Left cardiac atrium (tissue), 4 donors: ENCODE measurements around the gene KIAA1614. TPM values are rescaled to one million over a fixed set of nuclear protein-coding genes. Genes with fewer than 3 reads are reported as not detected.

Source experiments
- ATAC-seq, 2 donors: fragments of 200-7000 bp; cut with Tn5 transposase; one replicate each; pipeline ENCODE4 v1.9.1; 2020; ENCODE audit warnings: mild to moderate bottlenecking in 2 of 2, moderate library complexity in 2 of 2
- DNase-seq: peaks from one replicate; pipeline ENCODE4 v3.0.0-alpha.2; 2020
- intact Hi-C, 2 donors: fragments of 100-400 bp; cut with DNase I; formaldehyde crosslinking; loops; one replicate each; pipeline versions ENCODE4 v1.14.1 to v1.15.1; 2022 to 2023
- long read RNA-seq: library from polyadenylated mRNA; unstranded; transcript quantifications from one replicate; pipeline ENCODE4 v2.0.0, GENCODE V29; 2021
- total RNA-seq, 2 donors: library from RNA; stranded (reverse); fragmentation: NEBNext Ultra II Directional; extraction: Animal tissue kit (Norgen Biotek cat#: 25700); gene quantifications; one replicate each; pipeline ENCODE4 v1.2.1, GENCODE V29; 2021
- donor health status: DM: no; HTN: yes; CAD: no.
- donor health status: DM: no; HTN: yes; CAD: no; lungs with severe emphysema.
- donor health status: DM: yes; HTN: yes; CAD: no.
- donor health status: Dilated cardiomyopathy.

The KIAA1614 gene, protein sequence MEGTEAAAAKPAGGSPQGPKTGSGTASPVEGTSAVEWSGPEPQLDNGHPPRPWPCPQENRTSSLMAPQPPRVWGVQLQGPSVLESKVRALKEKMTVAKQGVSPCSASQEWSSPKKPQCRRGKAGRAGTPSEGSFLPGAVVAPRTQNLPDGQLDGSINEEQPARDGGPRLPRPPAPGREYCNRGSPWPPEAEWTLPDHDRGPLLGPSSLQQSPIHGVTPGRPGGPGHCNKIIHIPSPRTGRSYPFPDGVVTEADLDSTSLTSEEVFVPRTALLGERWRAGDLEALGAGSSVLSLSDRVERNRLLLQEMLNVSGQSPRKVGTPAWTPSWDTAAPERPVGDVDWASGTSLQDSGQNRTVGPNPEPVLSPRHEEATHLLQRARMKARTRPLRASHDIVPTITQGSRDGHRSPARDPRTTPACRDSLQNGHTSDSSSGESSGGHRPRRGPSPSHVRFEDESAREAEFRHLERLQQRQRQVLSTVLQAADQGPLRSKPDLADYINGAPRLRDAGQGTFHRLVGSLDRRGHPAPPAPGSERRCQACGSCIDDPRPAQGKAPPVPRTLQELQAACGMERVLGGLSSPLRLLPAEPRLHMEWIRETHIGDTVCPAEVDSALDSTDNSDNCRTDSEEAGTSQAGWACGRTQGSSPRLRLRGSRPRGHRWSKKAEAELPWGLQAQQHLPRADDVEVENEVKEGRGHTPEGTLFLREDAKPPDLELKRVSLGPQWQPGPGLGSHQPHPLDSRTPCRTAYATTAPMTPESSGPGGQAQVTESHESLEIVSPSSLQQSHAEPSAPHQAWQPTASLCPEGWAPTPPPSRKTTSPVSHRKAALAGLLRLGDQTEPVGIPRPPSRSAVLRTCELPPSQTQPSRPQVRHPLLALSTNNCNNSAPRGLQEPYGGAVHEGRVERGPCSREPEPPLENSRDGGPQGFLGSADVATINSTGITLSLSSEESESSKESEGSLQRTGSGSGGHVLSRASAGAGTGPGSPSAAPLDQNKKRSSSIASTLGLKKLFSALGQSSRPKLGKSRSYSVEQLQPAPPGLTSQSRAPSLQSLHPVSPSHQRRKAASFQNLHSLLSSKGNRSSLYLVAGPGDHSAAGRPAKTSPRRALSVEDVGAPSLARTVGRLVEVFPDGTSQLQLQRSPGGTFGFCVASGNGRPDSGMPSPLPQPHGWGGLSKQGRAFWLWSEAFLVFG
- total RNA-seq, result 1 to 10 TPM; 8.2 to 9.3 TPM
- long read RNA-seq, partial matches to known transcripts, result 8 of 12 reads
- long read RNA-seq, other reads (novel, unspliced or antisense), result 3 of 12 reads

DNA sequence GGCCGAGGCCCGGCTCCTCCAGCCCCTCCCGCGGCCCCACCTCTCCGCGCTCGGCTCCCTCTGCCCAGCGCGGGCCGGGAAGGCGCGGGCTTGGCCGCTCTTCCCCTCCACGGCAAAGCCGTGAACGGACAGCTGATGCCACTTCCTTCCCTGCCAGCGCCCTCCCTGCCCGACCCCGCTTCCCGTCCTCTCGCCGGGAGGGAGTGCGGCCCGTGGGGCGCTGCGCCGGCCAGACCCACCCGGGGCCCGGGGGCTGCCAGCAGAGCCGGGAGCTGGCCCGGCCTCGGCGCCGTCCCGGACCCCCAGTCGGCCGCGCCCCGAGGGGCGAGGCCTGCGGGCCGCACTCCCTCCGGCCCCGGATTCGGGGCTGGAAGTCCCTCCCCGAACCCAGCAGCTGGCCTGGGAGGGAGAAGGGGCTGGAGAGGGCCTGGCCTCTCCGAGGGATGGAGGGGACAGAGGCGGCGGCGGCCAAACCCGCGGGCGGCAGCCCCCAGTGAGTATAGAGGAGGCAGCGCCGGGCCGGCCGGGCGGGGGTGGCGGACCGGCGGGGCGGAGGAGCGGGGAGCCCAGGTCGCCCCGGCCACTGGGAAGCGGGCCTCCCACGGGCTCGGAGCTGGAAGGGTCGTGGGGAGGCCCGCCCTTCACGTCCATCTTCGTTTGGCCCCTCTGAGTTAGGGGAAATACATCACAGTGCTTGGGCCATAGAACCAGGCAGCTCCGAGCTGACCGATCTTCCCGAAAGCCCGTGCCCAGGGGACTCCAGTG is at the start of gene KIAA1614:
Gene KIAA1614 (plus strand): TSS at position 97 of the 765 bp plus-strand sequence. CDS start 347 bp downstream, at position 444.
- peak; percentile 59 for DNase-seq
- intact Hi-C loops, result no loop called here
- ATAC-seq, result peak; percentile 88 to 90

DNA sequence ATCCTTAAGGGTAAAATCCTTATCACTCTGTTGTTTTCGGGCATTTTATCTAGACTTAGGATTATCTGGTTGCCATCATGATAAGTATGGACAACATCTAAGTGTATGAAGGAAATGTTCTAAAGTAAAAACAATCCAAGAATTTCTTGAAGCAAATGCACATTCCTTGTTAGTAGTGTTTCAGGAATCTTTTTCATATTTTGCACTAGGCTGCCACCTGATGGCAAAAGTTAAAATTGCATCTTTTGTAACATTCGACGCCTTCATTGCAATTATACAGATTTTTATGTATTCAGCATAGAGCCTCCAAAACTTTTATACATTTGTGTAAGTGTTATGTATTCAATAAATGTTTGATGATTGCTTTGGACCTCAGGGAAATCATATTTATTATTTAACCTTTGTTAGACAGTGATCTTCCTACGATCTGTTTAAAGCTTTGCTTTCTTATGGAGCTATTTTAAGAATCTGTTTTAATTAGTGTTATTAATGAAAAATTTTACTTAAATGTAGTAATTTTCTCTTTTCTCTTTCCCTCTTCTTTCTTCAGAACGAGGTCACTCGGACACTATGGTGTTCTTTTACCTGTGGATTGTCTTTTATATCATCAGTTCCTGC is 49.4 kb upstream of the KIAA1614 start:
- intact Hi-C loops, result loop anchor here (5.0 kb wide), 3 partner anchors 231 to 346 kb away; partner anchors contain the start of gene XPR1 (in 1 of the 2)
- ATAC-seq (no peak), DNase-seq (no peak)

DNA sequence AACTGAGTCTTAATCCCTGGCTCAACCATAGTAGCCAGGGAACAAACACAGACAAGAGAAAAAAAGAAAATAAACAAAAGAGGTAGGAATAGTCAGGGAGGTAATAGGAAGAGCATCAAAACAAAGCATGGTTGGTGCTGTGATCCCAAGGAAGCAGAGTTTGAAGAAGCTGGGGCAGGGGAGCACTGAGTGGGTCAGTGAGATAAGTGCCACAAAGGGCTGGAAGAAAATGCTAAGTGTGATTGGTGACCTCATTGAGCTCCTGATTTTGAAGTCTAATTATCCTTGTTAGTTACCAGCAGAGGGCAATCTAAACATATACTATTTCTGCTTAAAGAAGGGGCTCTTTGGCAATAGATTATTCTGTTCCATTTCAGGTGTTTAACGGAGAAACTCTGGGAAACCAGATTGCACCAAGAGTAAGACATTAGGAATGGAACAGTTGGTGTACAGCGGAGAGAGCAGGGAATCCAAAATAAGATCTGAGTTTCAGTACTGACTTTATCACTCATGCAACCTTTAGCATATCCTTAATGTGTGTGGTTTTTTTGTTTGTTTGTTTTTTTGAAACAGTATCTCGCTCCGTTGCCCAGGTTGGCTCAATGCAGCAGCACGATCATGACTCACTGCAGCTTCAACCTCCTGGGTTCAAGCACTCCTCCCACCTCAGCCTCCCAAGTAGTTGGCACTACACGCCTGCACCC is 30.7 kb upstream of the KIAA1614 start:
- DNase-seq (no peak), ATAC-seq (peak; percentile 72 to 82)
- intact Hi-C loops, result loop anchor here (2.0 to 5.0 kb wide), 3 partner anchors 260 to 285 kb away; no protein-coding TSS in a partner anchor

DNA sequence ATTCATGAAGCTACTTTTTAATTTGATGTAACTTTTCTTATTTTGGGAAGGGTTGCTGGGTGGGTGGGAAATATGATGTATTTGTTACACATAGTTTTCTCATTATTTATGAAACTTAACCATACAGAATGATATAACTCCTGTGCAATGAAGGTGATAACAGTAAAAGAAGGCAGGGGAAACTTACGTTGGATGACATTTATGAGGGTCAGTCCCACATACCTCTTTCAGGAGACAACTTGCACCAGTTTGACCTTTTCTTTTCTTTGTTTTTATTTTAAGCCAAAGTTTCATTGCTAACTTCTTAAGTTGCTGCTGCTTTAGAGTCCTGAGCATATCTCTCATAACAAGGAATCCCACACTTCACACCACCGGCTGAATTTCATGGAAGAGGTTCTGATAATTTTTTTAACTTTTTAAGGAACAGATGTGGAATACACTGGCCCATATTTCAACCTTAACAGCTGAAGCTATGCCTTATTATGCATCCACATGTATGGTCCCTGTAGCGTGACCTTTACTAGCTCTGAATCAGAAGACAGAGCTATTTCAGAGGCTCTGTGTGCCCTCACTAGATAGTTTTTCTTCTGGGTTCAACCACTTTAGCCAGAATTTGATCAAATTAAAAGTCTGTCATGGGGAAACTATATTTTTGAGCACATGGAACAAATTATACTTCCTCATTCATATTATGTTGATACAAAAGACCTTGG is 28.0 kb upstream of the KIAA1614 start:
- ATAC-seq, result no peak
- intact Hi-C loops, result loop anchor here (5.0 kb wide), 2 partner anchors 258 to 283 kb away; no protein-coding TSS in a partner anchor
- no peak for DNase-seq

DNA sequence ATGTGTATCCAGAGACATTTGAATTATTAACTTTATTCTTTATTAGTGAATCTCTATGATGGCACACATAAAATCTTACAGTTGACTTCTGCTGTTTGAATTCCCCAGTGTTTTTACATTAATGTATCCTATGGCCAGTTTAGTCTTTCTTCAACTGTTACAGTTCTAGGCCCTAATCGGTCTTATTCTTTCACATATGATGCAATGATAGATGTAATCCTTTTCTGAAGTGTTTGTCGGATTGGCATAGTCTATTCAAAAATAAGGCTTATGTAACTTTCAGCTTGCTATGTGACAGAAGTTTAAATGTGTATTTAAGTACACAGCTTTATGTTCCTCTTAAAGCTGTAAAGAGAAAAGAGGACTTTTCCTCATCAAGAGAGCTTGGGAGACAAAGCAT is 26.4 kb upstream of the KIAA1614 start:
- no peak for ATAC-seq
- no peak for DNase-seq
- intact Hi-C loops, result no loop called here

DNA sequence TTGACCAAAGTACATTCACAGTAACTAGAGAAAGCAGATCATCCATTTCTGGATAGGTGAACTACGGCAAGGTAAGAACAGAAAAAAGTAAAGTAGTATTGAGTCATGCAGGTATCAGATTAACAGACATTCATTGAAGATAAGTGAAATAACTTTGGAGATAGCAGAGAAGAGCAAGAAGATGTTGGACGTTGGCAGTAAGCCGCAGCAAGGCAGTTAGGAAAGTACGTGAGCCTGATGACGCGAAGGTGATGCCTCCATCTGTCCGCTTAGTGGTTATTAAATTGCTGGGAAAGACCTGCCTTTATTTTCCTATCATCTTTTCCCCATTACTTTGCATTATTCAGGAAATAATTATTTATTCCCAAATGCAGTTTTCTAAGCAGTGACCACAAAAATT is 24.9 kb upstream of the KIAA1614 start:
- intact Hi-C loops, result no loop called here
- DNase-seq (no peak), ATAC-seq (no peak)

DNA sequence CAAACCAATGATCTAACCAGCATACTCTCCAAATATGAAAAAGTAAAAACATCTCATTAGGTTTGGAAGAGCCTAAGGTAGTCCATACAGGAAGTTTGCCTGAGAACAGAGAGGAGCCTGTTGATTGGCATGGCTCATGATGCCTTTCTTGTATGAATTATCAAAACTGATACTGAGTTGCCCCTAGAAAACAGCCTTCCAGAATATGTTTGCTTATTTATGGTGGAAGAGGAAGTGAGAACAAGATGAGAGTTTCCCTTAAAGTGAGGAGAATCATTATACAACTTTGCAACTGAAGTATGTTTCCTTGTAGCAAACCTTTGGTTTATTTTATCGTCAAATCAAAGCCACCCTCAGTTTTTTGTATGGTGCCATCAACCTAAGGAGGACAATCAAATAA is 23.8 kb upstream of the KIAA1614 start:
- ATAC-seq, result no peak
- intact Hi-C loops, result no loop called here
- DNase-seq, result no peak

DNA sequence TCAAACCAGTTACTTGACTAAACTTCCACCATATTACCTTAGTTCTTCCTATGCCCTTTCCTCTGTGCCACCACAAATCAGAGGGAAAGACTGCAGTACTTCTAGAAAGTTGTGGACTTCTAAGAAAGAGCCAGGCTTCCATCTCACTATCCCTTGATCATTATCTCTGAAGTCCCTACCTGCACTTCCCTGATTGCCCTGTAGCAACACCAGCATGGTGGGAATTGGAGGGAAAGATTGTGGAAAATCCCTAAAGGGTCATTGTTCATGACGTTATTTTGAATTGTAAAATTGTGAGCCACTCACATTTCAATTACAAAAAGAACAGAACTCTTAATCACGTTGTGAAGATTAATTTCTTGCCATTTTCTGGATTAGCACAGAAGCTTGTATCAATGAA is 23.4 kb upstream of the KIAA1614 start:
- ATAC-seq (no peak), DNase-seq (no peak)
- intact Hi-C loops, result no loop called here

DNA sequence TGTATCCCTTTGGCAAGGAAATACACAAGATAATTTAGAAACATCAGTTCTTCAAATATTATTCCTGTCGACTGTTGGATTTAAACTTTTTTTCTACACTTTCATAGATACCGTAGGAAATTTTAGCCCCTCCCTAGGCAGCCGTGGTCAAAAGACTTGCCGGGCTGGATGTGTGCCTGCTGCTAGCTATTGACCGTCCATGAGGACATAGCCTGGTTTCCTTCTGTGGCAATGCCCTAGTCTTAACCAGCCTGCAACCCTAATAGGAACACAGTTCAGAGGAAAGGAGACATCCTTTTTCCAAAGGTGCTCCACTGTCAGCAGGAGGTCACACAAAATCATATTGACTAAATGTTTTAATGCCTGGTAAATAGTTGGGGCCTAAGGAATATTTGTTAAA is 20.4 kb upstream of the KIAA1614 start:
- intact Hi-C loops, result no loop called here
- ATAC-seq, result peak in 1 of 2 donors; percentile 63
- no peak for DNase-seq

DNA sequence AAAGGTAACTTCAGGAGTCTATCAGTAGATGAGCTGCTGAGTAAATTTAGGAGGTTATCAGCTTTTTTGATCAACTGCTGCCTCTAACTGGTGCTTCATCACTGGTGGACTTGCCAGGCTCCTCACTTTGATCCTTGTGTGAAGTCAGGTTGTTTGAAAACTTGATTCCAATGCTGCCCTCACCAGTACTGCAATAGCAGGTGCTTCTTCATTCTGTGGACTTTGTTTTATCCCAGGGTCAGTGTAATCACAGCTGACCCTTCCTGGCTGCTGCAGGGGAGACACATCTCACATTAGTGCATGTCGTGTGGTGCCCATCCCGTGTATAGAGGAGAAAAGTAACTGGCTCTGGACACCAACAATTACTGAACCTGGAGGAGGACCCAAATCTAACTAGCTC is 20.0 kb upstream of the KIAA1614 start:
- no peak for ATAC-seq
- no peak for DNase-seq
- intact Hi-C loops, result no loop called here

DNA sequence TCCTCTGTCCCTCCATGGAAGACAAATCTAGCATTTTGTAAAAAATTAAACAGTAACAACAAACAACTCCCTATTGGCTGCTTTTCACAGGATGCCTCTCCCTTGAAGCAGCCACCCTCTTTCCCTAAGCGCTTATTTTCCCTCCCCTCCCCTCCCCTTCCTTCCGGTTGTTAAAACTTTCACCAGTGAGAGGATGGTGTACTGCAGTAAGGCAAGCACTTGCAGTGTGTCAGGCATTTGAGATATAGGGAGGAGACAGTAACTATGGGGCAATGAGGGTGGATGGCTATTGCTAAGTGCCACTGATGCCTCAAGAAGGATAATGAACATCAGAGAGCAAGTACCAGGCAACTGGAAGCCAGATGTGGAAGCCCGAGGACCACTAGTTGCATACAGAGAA is 19.1 kb upstream of the KIAA1614 start:
- no peak for DNase-seq
- intact Hi-C loops, result no loop called here
- no peak for ATAC-seq

DNA sequence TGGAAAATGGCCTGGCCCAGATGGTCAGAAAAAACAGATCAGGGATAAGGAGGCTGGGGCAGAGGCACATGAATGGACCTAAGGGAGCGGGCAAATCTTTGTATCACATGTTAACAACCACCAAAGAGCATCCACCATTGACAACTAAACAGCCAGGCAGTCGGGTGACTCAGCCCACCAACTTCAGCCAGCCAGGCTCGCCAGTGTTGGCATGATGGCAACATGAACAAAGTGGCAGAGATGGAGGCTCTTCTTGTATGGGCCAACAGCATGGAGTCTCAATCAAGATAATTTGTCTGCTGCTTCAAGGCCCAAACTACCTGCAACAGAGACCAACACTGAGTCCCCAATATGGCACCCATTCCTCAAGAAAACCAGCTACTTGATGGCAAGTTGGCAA is 16.5 kb upstream of the KIAA1614 start:
- ATAC-seq (no peak), DNase-seq (no peak)
- intact Hi-C loops, result no loop called here

DNA sequence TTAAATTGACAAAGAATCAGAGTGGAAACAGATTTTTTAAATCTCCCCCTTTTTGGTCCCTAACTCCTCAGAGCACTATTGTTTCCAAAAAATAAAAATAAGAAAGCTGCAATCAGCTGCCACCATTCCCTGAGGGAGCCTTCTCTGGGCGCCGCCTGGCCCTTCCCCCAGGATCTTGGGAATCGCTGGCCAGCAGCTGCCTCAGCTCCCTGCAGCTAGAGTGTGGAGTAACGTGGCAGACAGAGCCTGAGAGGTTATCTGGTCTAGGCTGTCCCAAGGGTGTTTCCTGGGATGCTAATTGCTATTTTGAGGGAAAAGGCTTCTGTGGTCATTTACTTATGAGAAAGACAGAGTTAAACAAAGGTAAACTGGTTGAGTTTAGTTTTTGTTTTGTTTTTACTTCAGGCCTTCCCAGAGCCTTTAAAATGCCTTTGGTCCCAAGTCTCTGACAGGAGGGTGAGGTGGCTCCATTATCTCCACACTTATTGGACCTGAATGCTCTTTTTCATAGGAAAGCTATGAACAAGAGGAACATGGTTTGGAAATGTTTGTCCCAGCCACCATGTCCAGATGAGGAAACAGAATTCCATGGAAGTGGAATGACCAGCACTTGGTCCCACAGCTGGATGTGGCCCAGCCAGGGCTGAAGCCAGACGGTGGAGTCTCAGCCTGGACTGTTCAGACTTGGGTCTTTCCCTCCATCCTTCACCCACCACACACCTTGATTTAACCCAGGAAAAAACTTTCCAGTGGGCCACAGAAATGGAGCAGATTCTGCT is 14.1 kb upstream of the KIAA1614 start:
- no peak for DNase-seq
- intact Hi-C loops, result no loop called here
- ATAC-seq, result peak; percentile 75 to 82

DNA sequence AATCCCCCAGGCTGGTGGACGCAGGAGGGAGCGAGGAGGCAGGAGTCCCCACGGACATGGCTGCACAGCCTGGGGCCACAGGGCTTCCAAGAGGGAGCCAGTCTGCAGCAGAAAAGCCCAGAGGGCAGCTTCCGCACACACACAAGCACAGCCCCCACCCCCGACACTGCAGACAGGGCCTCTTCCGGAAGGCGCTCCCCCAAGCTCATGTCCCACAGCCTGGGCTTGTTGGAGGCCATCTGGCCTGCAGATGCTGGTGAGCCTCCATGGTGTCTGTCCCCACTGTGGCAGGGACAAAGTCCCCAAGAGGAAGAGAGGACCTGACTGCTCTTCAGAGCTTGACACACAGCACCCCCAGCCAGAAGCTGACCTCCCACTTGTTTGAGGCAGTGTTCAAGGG is 13.4 kb upstream of the KIAA1614 start:
- no peak for DNase-seq
- intact Hi-C loops, result no loop called here
- ATAC-seq, result peak in 1 of 2 donors; percentile 7

DNA sequence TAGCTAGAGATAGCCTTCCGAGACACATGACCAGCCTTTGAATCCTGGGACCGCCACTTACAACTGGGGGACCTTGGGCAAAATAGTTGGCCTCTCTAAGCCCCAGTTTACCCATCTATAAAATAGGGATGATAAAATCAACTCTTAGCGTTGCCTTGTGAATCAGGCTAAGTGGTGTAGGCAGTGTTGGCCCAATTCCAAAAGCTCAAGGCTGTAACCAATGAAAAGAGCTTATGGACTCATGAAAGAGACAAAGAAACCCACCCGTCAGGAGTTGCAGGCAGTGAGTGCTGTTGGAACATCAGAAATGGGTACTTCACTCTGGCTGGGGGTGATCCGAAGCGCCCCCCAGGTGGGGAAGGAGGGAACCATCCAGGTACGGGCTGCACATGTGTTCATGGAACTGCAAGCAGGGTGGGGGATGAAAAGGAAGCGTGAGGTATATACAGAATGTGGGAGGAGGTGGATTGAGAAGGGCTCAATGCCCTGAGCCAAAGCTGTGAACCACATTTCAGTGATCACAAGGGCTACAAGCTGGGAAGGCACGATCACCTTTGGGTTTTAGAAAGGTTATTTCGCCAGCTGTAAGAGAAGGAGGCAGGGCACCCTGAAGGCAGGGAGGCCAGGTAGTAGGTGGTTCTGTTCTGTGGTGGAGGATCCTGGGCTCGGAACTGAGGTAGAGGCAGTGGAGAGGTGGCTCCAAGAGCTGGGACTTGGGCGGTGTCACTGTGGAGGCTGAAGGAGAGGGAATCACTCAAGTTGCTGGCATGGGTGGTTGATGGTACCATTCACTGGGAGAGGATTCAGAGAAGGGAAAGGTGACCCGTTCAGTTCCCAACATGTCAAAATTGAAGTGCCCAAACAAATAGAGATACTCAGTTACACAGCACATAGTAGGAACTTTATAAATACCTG is 11.4 kb upstream of the KIAA1614 start:
- no peak for ATAC-seq
- intact Hi-C loops, result no loop called here
- no peak for DNase-seq
